HG03045 (cell line): ENCODE results near the gene KCNE3.

Experiments
- ATAC-seq: cut with Tn5 transposase; IDR thresholded peaks from one replicate; pipeline ENCODE4 v1.9.1; 2021; ENCODE audit warnings: mild to moderate bottlenecking, moderate library complexity; ENCODE audit not compliant: unreplicated experiment

The KCNE3 gene

GRCh38 chr11:74466916-74467885 lies at the start of gene KCNE3:
Gene KCNE3 (minus strand): TSS chr11:74467549. CDS start chr11:74457563, 9,986 bp downstream.
- no peak for ATAC-seq

- no peak for ATAC-seq
Measured at GRCh38 chr11:74507582-74507981, 40.2 kb upstream of the KCNE3 start.

- no peak for ATAC-seq
Measured at GRCh38 chr11:74506823-74507222, 39.5 kb upstream of the KCNE3 start.

- ATAC-seq: no peak
Measured at GRCh38 chr11:74505911-74506310, 38.6 kb upstream of the KCNE3 start.

GRCh38 chr11:74504100-74504691 lies 36.8 kb upstream of the KCNE3 start:
- no peak for ATAC-seq

GRCh38 chr11:74494916-74495315 lies 27.6 kb upstream of the KCNE3 start:
- no peak for ATAC-seq

GRCh38 chr11:74493791-74494630 lies 26.7 kb upstream of the KCNE3 start:
- no peak for ATAC-seq

GRCh38 chr11:74492974-74493790 lies 25.8 kb upstream of the KCNE3 start, which contains the start of gene LIPT2:
Gene LIPT2 (minus strand): TSS chr11:74493724. CDS start chr11:74493703, 21 bp downstream.
- ATAC-seq: peak; percentile 97

GRCh38 chr11:74492084-74492483 lies 24.7 kb upstream of the KCNE3 start:
- ATAC-seq: no peak

- no peak for ATAC-seq
Measured at GRCh38 chr11:74490941-74491340, 23.6 kb upstream of the KCNE3 start.

GRCh38 chr11:74487875-74488274 lies 20.5 kb upstream of the KCNE3 start:
- ATAC-seq: no peak

- no peak for ATAC-seq
Measured at GRCh38 chr11:74485868-74486267, 18.5 kb upstream of the KCNE3 start.

GRCh38 chr11:74480688-74481417 lies 13.5 kb upstream of the KCNE3 start:
- no peak for ATAC-seq

- ATAC-seq: no peak
Measured at GRCh38 chr11:74479732-74480123, 12.4 kb upstream of the KCNE3 start.

GRCh38 chr11:74478877-74479731 lies 11.8 kb upstream of the KCNE3 start:
- no peak for ATAC-seq

- ATAC-seq: no peak
Measured at GRCh38 chr11:74476536-74476935, 9.2 kb upstream of the KCNE3 start.

GRCh38 chr11:74474316-74474715 lies 7.0 kb upstream of the KCNE3 start:
- ATAC-seq: no peak

- no peak for ATAC-seq
Measured at GRCh38 chr11:74473382-74474173, 6.2 kb upstream of the KCNE3 start.
